Measurements from ENCODE around the gene SCMH1.
A peak's percentile ranks its signal among the peaks of the same experiment; 100 is the strongest.
"Not testable (repeated sequence)": the region's sequence is repeated elsewhere in the genome, so short reads cannot be mapped to it uniquely, and the experiment has no call there.

Gene SCMH1

GRCh38 chr1:41246568-41246967 lies 4.5 kb upstream of the SCMH1 start:
- DNase-seq: no peak

DNA sequence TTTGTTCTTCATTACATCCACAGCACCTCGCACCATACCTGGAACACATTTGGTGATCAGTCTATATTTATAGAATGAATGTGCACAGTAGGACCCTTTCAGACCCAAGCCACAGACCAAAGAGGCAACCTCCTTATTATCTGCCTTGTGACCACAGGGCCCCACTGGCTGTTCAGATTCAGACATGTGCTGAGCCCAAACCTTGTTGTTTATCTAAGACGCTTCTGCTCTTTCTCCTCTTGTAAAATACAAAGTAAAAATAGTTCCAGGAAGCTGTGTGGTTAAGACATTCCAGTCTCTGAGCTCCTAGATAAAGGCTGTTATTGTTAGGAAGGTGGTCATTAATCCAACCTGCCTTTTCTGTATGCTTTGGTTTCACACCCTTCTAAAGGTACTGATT lies 3.6 kb upstream of the SCMH1 start:
- DNase-seq: peak; percentile 31

DNA sequence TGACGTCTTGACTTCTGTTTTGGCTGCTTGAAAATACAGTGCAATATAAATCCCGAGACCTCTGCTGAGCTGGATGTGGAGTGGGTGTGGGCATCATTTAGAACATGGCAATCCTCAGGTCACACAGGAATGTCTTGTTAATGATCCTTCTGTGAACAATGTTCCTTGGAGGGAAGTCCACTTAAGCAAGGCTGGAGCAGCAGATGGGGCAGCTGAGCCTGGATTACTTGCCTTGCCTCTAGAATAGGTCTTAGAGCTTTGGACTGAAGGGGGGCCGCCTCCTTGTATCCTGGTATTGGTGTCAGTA lies 926 bp upstream of the SCMH1 start:
- DNase-seq: no peak

DNA sequence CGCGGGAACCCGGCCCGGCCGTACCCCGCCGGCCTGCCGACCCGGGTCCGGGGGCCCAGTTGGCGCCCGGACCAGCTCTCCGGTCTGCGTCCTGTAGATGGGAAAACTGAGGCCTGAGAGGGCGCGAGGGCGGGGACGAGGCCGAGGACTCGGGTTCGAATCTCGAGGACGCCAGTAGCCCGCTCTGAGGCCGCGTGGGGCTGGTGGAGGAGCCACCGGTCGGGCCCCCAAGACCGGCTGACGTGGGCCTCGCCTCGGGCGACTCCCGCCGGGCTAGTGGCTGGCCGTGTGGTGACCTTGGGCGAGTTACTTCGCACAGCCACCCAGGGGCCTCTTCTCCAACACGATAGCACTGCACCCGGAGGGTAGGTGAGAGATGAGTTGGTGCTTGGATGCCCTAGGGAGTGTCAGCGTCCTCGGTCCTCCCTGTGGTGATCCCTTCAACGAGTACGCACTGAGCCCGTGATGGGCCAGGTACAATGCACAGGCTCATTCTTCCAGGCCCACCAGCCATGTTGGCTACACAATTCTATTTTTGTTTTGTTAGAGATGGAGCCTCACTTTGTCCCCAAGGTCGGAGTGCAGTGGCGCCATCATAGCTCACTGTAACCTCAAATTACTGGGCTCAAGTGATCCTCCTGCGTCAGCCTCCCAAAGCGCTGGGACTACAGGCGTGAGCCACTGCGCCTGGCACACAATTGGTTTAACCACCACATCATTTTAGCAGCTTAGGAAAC lies 404 bp upstream of the SCMH1 start:
- no peak for DNase-seq

GRCh38 chr1:41241354-41241748 lies 755 bp downstream of the SCMH1 start:
- peak; percentile 29 for DNase-seq

DNA sequence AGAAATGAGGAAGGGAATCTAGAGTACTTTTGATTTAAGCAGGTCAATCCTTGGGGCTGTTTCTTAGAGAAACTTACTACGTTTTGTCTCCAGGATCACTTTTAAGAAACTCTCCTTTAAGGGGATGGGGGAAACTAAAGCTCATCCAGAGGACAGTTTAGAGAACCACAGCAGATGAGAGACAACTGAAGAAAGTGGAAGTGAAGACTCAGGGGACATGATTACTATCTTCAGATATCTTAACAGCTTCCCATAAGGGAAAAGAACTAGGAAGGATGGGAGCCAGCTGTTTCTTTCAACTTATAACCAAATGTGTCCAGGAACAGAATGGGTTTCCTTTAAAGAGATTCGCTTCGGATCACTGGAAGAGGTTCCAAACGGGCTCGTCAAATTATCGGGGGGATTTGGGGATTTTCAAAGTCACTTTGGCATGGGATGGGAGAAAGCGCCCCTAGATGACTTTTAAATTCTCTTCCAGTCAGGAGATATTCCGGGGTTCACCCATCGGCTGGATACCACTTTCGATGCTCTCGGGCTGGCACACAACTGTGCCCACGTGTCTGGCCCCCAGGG lies 1.2 kb downstream of the SCMH1 start:
- DNase-seq: no peak

GRCh38 chr1:41239988-41240610 lies 2.0 kb downstream of the SCMH1 start:
- no peak for DNase-seq

- DNase-seq: no peak
Measured at GRCh38 chr1:41238311-41238988, 3.7 kb downstream of the SCMH1 start.

- no peak for DNase-seq
Measured at GRCh38 chr1:41236781-41237180, 5.3 kb downstream of the SCMH1 start.

DNA sequence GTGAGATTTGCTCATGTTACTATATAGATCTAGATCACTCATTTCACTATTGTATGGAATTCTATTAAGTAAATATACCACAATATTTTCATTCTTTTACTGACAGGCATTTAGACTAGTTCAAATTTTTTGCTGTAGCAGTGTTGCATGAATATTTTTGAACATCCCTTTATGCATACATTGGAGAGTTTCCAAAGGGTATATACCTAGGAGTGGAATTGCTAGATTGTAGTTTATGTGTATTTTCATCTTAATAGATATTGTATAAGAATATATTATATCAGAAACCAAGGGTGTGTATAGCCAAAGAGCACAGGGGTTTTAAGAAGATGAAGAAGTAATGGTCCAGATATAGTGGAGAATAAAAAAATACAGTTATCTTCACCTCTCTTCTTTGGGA lies 6.2 kb downstream of the SCMH1 start:
- no peak for DNase-seq

DNA sequence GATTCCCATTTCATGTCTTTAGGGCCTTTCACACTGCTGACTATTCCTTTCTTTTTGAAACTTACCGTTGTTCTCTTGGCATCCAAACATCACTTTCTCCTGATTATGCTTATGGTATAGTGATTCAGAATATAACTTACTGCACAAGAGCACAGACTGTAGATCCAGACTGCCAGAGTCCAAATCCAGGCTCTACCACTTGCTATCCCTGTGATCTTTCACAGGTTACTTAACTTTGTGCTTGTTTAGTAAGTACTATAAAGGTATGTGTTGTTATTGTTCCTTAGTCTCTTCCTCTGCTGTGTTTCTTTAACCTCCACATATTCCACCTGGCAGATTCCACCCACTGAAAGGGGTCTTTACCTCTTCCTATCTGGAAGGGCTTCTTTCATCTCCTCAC lies 8.4 kb downstream of the SCMH1 start:
- DNase-seq: no peak

GRCh38 chr1:41232305-41232704 lies 9.8 kb downstream of the SCMH1 start:
- no peak for DNase-seq

DNA sequence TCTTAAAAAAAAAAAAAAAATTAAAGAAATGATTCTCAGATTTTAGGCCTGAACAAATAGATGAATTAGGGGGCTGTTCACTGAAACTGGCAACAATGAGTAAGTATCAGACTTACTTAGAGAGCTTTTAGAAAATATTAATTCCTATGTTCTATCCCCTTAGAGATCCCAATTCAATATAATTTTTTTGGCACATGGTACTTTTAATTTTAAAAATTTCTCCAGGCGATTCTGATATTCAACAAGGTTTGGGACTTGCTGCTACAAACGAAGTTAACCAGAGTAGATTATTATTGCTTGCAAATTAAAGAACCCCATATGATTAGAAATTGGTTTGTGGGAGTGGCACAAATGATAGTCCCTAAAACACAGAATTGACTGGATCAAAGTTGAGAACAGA lies 11.4 kb downstream of the SCMH1 start:
- DNase-seq: no peak

DNA sequence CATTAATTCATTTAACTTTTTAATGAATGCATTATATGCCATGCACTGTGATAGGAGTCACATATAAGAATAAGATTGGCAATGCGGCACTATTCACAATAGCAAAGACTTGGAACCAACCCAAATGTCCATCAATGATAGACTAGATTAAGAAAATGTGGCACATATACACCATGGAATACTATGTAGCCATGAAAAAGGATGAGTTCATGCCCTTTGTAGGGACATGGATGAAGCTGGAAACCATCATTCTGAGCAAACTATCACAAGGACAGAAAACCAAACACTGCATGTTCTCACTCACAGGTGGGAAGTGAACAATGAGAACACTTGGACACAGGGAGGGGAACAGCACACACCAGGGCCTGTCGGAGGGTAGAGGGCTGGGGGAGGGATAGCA lies 12.9 kb downstream of the SCMH1 start:
- DNase-seq: not testable (repeated sequence)

GRCh38 chr1:41226815-41227434 lies 15.2 kb downstream of the SCMH1 start:
- no peak for DNase-seq

DNA sequence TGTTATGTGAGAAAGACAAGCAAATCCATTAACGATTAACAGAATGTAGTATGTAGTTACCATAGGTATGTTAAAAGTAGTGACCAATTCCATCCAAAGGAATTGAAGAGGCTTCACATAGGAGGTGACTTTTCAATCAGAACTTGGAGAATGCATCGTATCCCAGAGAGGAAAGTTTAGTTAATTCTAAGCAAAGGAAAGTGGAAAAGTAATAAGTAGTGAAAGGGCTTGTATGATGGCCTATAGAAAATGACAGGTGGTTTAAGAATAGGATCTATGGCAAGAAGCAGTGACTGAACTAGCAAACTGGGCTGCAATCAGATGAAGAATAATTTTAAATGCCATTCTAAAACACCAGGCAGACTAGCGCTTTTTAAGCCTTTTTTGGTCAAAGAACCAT lies 16.6 kb downstream of the SCMH1 start:
- DNase-seq: no peak

- DNase-seq: no peak
Measured at GRCh38 chr1:41222496-41222895, 19.6 kb downstream of the SCMH1 start.

GRCh38 chr1:41221995-41222394 lies 20.1 kb downstream of the SCMH1 start:
- no peak for DNase-seq

DNA sequence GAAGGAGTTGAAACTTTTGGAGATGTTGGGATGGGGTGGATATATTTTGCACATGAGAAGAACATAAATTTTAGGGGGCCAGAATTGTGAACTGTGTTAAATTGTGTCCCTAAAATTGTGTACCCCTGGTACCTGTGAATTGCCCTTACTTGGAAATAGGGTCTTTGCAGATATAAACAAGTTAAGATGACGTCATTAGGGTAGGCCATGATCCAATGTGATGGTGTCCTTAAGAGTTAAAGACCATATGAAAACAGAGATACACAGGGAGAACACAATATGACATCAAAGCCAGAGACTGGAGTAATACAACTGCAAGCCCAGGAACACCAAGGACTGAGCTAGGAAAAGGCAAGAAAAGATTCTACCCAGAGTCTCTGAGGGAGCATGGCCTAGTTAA lies 24.0 kb downstream of the SCMH1 start:
- DNase-seq: no peak

DNA sequence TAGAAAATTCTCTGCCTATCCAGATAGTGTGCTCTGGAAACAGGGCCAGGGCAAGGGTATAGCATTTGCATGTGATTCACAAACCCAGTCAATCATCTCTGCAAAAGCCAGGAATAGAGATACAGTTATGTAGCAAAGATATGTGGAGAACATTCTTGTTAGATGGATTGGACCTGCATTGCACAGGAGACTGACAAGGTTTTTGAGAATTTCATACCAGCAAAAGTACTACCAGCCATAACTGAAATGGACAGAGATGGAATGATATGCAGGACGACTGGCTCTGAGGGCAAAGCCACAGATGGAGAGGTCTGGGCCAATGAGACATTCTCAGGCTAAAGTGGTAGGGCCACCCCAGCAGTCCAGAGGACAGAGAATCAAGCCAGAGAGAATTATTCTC lies 24.7 kb downstream of the SCMH1 start:
- DNase-seq: no peak

DNA sequence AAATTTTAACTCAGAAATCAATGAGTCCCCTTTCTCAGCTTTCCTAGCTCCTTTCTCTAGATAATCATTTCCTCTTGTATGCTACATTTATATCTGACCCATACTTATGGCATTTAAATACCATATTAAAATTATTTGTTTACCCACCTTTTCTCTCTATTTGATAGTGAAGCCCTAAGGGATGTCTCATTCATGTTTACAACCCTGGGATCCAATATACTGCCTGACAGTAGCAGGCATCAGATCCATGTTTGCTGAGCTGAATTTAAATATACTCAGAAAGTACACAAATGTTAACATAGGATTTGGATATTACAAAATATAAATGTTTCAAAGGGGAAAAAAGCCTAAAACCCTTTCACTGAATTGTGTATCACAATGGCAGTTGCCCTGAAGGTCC lies 26.5 kb downstream of the SCMH1 start:
- no peak for DNase-seq

DNA sequence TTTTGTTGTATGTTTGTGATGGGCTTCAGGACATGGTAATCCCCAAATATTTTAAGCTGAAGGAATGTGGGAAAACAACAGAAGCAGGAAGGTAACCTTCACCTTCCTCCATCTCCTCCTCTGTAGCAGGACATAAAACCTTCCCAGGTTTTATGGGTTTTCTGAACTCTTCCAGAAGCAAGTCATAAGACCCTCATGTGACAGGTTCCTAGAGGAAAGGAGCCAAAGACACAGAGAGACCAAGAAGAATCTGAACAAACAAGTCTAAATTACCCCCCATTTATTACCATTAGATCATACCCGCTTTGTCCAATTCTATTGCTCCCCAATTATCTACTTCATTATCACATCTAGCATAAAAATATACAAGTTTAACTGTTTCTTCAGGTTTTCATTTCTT lies 28.8 kb downstream of the SCMH1 start:
- DNase-seq: no peak

DNA sequence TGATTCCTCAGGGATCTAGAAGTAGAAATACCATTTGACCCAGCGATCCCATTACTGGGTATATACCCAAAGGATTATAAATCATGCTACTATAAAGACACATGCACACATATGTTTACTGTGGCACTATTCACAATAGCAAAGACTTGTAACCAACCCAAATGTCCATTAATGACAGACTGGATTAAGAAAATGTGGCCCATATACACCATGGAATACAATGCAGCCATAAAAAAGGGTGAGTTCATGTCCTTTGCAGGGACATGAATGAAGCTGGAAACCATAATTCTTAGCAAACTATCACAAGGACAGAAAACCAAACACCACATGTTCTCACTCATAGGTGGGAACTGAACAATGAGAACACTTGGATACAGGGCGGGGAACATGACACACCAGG lies 30.5 kb downstream of the SCMH1 start:
- not testable (repeated sequence) for DNase-seq

- not testable (repeated sequence) for DNase-seq
Measured at GRCh38 chr1:41207053-41207452, 35.1 kb downstream of the SCMH1 start.

Data from GDM1 (cell line).